Fibroblast of peridontal ligament (primary cell): Measurements from ENCODE around the gene HOXB7.

Experiments used
- DNase-seq: peaks from one replicate; pipeline ENCODE4 v3.0.0-alpha.2; 2010; ENCODE audit errors: extremely low read depth

HOXB7 gene

DNA sequence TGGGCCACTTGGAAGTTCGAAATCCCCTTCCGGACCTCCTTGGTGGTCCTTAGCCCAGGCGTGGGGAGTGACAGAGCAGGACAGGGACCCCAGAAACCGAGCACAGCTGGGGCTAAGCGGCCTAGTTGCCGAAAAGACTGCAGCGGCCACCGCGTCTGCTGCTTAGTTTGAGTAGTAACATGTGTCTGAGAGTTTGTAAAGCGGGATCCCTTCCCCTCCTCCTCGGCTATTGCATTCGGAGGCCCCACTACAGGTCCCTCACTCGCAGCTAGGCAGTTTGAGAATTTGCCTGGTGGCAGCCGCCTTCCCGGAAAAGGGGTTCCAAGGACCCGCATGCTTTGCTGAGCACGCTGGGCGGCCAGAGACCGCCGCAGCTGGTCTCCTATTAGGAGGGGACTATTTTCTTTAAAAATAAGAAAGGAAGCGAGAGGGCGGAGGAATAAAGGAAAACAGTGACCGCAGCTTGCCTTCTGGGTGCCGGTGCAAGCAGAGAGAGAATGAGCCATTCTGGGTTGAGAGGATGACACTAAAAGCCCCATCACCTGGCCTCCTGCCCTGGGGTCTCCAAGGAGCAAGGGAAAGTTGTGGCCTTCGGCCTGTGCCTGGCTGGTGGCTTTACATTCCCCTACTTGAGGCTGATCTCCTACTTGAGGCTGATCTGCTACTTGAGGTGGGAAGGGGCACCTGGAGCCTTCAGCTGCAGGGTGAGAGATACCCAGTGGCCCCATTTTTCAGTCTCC is 16.1 kb downstream of the HOXB7 start:
- DNase-seq, result no peak

DNA sequence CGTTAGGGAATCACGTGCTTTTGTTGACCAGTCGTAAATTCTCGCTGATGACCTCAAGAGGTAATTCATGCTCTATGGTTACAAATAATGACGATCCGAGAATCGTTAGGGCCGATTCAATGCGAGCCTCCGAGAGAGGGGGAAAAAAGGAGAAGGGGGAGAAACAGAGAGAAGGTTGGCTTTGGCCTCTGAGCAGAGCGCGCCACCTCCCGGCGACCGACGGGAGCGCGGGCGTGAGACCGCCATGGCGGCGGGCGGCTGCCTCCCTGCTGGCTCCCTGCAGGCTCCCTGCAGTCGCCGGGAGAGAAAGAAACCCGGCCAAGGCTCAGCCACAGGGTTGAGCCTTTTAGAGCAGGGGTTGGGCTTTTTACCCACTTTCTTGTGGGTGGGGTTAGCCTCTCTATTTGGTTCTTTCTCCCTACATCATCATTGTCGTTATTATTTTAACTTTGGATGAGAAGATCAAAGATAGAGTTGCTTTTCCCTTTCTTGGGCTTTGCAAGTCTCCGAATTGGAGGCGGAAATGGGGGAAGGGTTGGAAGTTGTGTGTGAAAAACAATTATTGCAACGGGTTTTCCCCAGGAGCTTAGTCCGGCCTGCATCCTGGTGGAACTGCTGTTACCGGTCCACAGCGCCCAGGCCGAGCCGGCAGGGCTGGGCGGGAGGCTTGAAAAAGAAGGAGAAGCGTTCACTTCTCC is 16.8 kb downstream of the HOXB7 start:
- DNase-seq, result peak; percentile 37

DNA sequence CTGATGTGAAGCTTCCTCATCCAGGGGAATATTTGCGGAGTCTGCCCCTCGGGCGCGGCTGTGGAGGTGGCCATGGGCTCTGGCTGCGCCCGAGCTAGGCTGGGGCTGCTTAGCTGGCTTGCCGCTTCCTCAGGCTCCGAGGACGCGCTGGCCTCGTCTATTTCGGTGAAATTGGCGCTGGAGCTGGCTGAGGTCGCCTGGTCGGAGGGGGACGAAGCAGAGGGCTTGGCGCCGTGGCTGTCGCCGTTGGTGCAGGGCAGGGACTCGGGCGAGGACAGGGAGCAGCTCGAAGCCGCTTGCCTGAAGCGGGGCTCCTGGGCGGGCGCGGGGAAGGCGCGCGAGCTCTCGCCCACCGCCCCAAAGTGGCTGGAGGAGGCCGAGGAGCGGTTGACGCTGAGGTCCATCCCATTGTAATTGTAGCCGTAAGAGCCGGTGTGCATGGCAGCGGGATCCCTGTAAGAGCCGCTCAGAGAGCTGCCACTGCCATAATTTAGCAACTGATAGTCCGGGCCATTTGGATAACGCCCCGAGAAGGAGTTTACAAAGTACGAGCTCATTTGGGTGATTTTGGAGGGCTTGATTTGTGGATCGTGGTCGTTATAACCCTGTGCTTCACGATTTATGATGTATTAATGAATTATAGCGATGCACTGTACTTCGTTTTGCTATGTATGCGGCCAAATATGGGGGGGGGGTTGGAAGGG is 17.5 kb downstream of the HOXB7 start, which contains the start of gene HOXB5:
HOXB5 (minus strand) TSS at position 654 of the 704 bp plus-strand sequence; CDS start at position 557, 97 bp downstream.
- DNase-seq, result no peak

DNA sequence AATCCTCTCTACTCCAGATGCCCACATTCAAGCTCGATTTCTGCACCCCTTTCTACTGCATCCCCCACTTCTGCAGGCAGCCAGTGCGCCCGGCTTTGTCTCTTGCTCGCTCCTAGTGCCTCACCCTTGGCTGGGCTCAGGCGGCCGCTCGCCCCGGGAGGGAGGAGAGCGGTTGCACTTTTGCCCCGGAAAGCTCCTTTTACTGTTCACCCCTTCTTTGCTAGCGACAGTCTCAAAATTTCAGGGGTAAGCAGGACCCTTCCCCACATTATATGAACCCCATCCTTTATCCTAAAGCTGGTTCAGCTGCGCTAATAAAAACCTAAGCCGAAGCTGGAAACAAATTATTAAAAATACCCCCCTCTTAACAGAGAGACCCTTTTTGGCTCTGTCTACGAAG is 18.2 kb downstream of the HOXB7 start:
- no peak for DNase-seq

DNA sequence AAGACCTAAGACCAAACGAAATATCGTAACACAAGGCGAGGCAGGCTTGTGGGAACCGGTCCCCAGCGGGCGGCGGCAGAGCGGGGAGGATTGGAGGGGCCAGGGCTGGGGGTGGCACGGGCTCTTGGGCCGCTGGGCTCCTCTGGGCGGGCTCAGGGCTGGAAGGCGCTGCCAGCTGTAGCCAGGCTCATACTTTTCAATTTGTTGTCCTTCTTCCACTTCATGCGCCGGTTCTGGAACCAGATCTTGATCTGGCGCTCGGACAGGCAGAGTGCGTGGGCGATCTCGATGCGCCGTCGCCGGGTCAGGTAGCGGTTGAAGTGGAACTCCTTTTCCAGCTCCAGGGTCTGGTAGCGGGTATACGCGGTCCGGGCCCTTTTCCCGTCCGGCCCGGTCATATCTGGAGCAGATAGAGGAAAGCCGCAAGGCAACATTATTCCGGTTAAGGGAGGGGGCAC is 18.7 kb downstream of the HOXB7 start:
- no peak for DNase-seq

DNA sequence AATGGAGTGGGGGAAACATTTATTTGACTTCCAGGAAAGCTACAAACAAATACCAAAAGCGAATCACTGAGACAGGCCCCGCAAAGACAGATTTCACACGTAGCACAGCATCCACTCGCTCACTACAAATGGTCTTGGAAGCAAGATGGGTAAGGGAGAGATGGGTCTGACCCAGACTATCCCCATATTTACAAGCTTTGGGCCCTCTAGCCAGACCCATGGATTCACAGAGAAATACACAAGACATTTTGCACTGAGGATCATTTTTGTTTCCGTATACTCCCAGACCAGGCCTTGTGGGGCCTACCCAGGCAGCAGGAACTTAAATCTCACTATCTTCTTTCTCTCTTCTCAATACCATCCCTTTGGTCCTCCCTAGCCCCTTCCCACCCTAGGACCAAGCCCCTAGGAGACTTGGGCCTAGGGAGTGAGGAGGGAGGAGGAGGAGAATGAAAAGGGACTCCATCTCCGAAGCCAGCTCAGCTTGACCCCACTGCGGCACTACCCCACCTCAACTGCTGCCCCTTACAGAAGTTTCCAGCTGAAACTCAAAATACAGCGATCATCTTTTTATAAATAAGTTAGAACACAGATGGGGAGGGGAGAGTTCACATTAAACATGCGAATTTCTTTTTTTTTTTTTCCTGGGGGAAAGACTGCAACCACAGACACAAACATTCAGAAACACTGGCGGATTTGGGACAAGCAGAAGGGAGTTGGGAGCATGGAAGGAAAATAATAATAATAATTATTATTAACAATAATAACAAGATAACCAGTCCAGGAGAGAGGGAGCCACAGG is 19.4 kb downstream of the HOXB7 start:
- no peak for DNase-seq

DNA sequence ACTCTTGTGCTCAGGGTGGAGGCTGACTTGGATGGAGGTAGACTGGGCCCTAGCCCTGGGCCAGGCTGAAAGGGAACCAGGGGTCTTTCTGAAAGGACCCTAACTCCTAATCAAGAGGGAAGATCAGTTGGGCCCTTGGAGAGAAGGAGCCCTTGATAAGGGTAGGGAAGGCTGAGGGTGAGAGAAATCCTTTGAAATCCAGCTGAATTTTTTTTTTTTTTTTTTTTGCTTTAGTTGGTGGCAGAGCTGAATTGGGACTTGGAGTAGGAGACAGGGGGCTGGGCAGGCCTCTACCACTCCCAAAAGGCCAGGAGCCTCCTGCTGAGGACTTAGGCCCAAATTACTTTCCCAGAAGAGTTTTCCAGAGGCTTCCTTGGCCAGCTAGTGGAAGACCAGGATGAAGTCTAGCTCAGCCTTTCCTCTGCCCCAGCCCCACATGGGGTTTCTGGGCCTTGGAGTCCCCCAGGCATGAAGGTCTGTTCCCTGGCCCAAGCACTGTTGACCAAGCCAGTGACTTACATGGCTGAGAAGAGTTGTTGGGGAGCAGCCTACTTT is 20.1 kb downstream of the HOXB7 start:
- DNase-seq, result no peak

DNA sequence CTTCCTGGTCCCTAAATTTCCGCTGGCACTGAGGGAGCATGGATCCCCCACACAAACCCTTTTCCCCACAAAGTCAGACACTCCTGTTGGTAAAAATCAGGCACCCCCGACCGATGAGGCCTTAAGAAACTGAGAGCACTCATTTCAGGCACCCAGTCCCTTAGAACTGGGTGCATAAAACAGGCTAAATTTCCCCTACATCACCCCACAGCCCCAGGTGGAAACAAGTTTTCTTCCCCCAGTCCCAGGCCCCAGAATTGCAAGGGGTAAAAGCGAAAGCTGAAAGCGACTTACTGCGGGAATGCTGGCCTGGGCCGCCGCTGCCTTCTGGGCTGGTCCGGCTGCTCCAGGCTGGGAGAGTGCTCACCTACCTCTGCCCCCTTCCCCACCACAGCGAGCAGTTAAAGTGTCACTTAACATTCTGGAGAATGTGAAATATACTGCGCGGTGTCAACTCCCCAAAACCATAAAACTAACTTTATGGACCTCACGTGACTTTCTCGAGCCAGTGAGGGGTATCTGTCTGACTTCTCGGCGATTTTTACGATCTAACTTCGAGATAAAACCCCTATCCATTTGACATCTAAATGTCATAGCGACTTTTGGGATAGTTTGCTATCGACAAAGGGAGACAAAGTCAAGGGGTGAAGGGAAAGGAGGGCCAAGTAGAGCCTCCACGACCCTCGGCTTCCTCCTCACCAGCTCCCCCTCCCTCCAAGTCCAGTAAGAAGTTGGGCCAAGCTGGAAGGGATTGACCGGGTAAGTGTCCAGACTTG is 20.8 kb downstream of the HOXB7 start, which contains the start of gene HOXB3:
HOXB3 (minus strand) TSS at position 411 of the 776 bp plus-strand sequence. CDS start 37,767 bp downstream, outside the sequence.
- DNase-seq, result no peak

DNA sequence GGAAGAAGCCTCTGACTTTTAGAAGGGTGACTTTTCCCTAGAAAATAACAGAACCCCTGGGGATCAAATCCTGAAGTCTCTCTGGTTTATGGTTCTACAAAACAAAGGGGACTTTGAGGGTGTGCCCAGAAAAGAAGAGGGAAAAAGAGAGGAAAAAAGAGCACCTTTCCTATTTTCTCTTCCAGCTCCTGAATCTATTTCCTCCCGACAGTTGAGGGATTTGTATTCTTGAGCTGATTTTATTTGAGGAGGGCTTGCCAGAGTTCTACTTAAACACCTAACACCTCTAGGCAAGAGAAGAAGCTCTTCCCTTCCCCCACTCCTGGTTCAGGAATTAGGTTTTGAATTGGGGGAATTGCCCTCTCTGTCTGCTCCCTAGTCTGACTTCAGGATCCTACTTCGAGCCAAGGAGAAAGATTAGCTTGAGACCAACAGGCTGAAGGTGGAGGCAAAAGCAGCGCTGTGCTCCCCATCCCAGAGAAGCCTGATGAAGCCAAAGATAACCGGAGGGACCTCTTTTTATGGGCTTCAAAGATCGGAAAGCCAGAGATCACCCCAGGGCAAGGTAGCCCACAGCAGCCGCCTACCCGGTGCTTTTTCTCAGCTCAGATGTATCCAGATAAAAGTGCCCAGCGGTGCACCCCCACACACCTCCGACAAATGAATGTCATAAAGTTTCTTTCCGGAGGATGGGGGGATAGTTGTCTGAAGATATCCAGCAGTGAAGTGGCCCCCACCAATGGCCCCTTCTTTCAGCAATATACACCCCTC is 21.6 kb downstream of the HOXB7 start:
- DNase-seq, result no peak

DNA sequence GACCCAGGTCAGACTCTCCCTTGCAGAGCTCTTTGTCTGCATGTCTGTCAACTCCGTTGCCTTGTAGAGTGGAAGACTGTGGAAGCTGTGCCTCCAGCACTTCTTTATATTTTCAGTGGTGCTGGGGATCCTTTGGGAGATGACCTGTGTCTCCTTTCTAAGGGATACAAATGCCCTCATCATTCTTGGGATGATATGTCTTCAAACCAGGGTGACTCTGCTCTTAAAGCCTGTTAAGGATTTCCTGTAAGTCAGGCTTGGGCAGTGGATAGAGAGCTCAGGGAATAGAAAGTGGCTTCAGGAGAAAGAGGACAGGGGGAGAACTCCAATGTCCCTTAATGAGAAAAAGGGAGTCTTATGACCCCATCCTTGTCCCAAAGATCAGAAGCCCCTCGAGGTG is 22.3 kb downstream of the HOXB7 start:
- DNase-seq, result no peak

DNA sequence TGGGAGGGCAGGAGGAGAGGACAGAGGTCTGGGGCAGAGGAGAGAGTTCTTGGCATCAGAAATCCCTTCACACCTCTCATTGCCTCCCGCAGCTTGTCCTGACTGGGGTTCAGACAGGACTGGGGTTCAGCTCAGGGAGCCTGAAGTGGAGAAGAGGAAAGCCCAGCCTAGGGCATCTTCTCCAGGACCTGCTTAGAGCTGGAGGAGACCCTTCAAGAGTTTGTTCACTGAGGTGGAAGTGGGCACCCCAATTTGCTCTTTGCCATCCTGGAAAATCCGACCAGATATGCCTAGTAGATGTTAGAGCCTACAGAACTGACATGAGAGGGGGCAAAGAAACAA is 22.8 kb downstream of the HOXB7 start:
- DNase-seq, result no peak

DNA sequence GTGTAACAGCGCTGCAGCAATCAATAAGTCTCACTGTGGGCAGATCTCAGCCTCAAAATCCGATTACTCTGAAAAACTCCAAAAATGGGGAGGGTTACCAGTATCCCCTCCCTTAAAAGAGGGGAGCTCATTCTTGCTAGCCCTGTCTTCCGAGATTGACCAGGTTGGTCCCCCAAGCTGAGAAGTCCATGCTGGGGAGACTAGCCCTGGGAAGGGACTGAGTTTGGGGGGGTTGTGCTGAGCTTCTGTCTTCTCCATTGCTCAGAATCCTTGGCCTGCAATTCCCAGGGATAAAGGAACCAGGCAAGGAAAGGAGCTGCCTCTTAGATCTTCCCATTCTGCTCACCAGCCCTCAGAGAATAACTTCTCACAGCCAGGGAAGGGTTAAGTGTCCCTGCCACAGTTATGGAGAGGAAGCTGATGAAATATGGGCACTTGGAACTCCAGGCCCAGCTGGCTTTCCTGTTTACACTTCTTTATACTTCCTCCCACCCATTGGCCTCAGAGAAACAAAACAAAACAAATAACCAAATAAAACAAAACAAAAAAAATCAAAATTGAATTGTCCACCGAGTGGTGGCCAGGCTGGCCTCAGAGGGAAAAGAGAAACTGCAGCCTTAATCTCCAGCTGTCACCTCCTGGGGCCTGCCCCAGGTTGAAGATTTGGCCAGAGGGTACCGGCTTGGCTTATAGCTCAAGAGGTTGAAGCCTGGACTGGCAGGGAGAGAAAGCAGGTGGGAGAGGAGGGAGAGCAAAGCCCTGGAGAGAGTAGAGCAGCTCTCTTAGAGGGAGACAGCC is 23.3 kb downstream of the HOXB7 start:
- DNase-seq, result no peak

DNA sequence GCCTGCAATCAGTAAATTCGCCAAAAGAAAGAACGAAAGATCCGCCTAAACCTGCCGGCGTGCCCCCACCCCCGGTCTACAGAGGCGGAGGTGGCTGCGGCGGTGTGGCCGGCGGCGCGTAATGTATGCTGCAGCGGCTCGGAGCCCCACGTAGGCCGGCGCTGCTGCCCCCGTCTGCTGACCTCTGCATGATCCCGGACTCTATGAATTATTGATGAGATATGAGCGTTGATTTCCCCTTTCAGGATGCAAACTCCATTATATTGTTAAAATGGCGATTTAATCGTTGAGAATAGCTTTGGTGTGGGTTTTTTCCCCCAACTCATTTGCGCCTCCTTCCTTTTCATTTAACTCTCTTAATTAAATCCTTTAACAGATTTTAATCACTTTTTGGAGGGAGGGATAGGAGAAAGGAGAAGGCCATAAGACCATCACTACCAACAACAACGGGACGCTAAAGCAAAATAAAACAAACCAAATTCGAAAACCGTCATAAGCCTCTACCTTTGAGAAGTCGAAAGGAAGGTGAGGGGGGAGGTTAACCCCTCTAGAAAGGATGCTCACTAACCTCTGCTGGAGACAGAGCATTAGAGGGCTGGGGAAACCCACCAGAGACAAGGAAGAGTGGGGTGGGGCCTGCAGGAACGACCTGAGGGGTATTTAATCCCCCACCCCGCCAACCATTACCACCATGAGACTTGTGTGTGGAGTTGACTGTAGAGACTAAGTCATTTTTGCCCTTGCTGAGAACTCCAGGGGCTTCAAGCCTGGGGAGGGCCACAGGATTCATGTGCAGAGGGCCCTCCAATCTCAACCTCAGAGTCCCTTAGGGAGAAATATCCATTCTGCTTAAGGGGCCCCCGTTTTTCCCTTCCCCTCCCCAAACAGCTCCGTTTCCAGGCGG is 24.2 kb downstream of the HOXB7 start:
- DNase-seq, result no peak

DNA sequence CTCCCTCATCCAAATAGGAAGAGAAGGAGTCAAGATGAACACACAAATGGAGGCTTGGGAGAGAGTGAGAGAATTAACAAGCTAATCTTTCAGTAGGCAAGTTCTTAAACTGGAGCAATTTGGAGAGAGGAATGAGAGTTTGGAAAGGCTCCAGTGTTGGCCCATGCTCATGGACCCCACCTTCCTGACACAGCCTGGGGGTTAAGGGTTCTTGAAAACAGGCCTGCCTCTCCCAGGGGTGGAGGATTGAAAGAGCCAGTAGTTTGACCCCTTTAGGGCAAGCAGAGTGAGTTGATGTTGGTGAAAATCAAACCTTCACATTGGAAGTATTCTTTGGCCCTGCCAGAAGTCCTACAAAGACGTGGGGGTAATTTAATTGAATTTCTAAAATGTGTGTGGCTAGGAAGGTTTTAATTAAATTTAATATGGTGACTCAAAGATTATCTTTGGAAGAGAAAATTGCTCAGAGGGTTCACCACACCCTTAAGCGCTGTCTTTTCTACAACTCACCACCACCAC is 26.5 kb downstream of the HOXB7 start:
- DNase-seq, result no peak

DNA sequence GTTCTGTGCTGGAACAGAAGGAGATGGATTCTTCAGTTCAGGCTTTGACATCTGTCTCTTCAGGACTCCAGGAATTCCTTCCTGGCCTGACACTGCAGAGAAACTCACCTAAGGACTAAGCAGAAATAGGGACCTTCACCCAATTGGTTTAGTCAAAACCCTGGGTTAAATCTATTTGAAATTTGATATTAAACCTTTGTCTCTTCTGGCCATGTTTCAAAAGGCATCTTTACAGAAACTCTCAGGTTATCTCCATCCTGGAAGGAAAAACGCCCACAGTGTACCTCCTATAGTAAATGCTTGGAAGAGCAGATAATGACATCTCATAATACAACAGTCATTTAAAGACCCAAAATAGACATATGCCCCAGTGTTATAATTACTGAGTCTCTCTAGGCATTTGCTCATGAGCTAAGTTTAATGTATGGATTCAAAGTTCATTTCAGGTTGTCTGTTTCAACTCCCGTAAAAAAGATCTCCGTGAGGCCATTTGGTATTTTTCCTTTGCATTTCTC is 27.1 kb downstream of the HOXB7 start:
- DNase-seq, result no peak

DNA sequence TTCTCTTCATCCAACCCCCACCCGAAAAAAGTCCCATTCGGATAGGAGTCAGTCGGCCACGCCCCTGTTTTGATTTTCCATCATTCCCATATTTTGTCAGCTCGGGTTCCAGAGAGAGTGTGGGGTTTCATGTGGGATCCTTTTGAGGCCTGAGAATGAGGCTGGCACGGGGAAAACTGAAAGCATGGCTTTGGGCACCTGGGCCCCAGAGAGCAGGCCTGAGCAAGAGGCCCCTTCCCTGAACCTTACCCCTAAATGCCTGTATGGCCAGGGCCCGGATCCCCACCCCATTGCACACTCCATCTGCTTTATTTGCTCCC is 28.1 kb downstream of the HOXB7 start:
- DNase-seq, result no peak

DNA sequence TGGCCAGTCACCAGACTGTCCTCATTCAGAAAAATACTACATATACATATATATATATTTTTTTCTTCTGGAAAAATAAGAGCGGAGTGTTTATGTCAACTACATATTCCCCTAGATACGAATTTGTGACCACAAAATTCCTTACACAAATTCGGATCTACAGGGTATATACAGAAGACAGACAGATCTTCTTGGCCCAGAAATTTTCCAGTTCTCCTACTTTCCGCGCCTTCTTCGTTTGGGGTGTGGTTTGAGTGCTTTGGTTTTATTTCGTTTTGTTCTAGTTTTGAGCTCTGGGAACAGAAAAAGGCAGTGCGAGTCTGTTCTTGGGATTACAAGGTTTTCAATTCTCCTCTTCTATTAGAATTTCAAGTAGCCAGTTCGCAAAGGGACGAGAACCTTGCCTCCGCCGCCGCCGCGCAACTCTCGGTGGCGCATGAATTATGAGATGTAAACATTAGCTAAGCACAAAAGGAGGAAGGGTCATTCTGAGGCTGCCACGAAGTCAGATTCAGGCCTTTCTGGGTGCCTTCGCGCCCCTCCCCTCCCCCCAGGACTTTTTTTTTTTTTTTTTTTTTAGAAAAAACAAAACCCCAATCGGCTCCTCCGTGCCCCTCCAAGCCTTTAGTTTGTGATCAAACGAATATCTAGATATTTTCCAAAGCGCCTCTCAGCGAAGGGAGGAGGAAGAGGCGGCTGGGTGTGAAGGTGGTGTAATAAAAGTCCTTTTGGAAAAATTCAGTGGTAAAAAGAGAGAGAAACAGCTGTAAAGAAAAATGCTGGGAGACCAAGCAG is 30.9 kb downstream of the HOXB7 start:
- peak; percentile 8 for DNase-seq
